ENCODE measurements around the gene PKN2.

PKN2 gene

DNA sequence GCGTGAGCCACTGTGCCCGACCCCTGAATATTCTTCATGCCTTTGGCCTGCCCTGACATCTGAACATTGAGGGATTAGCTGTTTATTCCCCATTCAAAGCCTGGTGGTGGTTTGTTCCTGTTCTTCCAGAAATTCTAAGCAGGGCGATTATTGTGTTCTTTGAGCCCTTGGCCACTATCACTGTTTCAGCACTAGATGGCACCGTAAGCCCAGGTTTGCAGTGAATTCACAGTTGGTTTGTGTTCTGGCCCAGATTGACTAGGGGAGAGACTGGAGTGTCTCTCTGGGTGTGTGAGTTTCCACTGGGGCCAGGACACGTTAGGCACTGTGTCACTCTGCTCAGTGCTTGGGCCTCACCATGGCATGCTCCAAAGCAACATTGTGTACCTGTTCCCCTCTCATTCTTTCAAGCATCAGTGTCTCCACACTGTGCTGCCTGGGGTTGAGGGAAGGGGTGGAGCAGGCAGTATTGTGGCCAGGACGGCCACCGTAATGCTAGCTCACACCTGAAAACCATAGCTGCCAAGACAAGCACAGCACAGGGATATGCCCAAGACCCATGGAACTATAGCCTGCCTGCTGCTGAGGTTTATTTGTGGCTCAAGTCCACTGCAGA, 52.7 kb downstream of the PKN2 start:
- H3K27ac Mint-ChIP-seq, result no peak overlapping the region
- no peaks in the 10 kb centered on the region for H3K27me3 Mint-ChIP-seq
- H3K4me1 Mint-ChIP-seq, result peaks cover 25% of the 10 kb centered on the region
- peaks cover 59% of the 10 kb centered on the region for H3K36me3 Mint-ChIP-seq
- no peak for ATAC-seq
- no peak overlapping the region for H3K4me3 Mint-ChIP-seq
- H3K9me3 Mint-ChIP-seq, result peaks cover 16% of the 10 kb centered on the region

DNA sequence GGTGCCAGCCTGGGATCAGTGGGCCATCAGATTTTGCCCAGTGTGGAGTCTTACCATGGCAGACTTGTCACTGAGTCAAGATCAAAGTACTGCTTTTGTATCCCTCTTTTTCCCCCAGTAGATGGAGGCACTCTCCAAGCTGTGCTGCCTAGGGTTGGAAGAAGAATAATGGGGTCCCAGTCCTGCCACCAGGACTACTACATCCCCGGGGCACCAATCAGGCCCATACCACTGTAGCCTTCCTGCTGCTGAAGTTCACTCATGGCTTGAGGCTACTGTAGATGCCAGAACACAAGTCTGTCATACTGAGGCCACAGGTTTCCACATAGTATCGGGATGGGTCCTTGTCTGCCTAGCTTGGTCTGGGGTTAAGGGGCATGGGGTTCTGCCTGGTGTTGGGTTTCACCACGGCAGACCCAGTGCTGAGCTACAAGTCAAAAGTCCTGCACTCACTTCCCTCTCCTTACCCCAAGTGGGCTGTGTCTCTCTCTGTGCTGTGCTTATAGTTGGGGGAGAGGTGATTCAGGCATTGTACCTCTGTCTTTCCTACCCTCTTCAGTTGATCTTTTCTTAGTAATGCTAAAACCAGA, 53.4 kb downstream of the PKN2 start:
- no peak overlapping the region for H3K4me3 Mint-ChIP-seq
- peaks cover 57% of the 10 kb centered on the region for H3K36me3 Mint-ChIP-seq
- no peaks in the 10 kb centered on the region for H3K27me3 Mint-ChIP-seq
- H3K9me3 Mint-ChIP-seq, result peaks cover 16% of the 10 kb centered on the region
- no peak for ATAC-seq
- peaks cover 25% of the 10 kb centered on the region for H3K4me1 Mint-ChIP-seq
- no peak overlapping the region for H3K27ac Mint-ChIP-seq

DNA sequence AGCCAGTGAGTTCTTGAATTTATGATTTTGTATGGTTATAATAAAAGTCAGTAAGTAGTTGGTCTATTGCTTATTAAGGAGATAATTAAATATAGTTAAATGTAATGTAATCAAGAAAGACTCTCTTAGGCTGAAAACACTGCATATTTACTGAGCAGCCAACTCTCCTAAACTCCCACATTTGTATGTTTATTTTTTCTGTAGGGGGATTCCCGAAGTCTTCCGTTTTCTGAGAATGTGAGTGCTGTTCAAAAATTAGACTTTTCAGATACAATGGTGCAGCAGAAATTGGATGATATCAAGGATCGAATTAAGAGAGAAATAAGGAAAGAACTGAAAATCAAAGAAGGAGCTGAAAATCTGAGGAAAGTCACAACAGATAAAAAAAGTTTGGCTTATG, 56.7 kb downstream of the PKN2 start:
- ATAC-seq, result no peak
- Mint-ChIP-seq H3K36me3 (peaks cover 55% of the 10 kb centered on the region), H3K27ac (no peak overlapping the region), H3K9me3 (peaks cover 4% of the 10 kb centered on the region), H3K4me3 (no peak overlapping the region), H3K4me1 (peaks cover 26% of the 10 kb centered on the region), H3K27me3 (no peaks in the 10 kb centered on the region)

DNA sequence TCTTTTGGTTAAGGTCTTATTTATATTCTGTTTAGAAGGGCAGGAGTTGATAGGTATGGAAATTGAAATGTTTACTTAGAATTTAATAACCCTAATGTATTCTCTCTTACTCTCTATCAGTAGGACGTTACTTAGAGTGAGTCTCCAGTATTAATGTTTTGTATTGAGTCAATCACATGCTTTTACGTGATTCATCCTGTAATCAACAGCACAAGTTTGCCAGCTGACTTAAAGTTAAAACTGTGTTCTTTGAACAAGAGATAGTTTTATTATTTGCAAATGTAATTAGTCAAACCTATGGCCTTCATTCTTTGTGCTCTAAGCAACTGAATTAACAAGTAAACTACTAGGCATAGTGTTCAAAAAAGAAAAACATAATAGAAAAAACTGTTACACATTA, 57.3 kb downstream of the PKN2 start:
- ATAC-seq, result no peak
- Mint-ChIP-seq H3K9me3 (no peaks in the 10 kb centered on the region), H3K27me3 (no peaks in the 10 kb centered on the region), H3K27ac (no peak overlapping the region), H3K4me1 (peaks cover 28% of the 10 kb centered on the region), H3K36me3 (peaks cover 56% of the 10 kb centered on the region), H3K4me3 (no peak overlapping the region)

DNA sequence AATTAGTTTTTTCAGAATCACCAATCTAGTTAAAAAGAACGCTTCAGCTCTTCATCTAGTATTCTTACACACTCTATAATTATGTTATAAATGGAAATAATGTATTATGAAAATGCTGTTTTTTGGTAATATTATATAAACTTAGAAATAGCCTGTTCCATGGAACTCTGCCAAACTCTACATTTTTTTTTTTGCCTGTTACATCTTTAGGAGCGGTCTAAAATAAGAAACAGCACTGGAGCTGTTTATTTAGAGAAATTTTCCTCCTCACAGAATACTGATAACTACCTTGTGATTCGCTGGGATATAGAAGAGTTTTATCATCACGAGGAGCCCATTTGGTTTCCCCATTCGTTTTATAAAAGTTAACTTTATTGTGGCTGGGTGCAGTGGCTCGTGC, 58.5 kb downstream of the PKN2 start:
- Mint-ChIP-seq H3K27ac (no peak overlapping the region), H3K4me3 (no peak overlapping the region), H3K36me3 (peaks cover 60% of the 10 kb centered on the region), H3K27me3 (no peaks in the 10 kb centered on the region), H3K4me1 (peaks cover 25% of the 10 kb centered on the region), H3K9me3 (no peaks in the 10 kb centered on the region)
- ATAC-seq, result no peak

DNA sequence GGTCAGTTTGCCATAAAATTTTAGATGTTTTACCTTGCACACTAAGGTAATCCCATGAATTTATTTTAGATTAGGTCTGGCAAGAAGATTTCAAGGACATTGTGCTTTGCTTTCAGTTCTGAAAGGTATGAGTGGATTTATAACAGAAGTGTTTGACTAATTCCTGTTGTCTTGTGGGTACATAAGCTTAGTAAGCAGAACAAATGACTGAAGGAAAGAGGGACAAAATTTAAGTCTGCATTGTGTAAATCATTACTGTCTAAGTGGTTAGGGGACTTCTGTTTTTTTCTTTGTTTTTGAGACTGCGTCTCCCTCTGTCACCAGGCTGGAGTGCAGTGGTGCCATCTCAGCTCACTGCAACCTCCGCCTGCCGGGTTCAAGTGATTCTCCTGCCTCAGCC, 60.1 kb downstream of the PKN2 start:
- Mint-ChIP-seq H3K27me3 (no peaks in the 10 kb centered on the region), H3K4me3 (no peak overlapping the region), H3K27ac (no peak overlapping the region), H3K9me3 (no peaks in the 10 kb centered on the region), H3K4me1 (peaks cover 14% of the 10 kb centered on the region), H3K36me3 (peaks cover 50% of the 10 kb centered on the region)
- no peak for ATAC-seq

DNA sequence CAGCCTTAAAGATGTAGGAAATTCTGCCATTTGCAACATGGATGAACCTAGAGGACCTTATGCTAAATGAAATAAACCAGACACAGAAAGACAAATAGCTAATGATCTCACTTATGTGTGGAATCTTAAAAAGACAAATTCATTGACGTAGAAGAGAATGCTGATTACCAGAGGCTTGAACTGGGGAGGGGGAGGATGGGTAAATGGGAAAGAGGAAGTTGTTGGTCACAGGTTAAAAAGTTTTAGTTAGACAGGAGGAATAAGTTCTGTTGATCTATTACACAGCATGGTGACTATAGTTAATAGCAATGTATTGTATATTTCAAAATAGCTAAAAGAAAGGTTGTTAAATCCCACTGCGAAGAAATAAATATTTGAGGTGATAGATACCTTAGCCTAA, 62.8 kb downstream of the PKN2 start:
- H3K36me3 Mint-ChIP-seq, result peaks cover 47% of the 10 kb centered on the region
- H3K4me1 Mint-ChIP-seq, result peaks cover 8% of the 10 kb centered on the region
- ATAC-seq, result no peak
- H3K9me3 Mint-ChIP-seq, result no peaks in the 10 kb centered on the region
- H3K27me3 Mint-ChIP-seq, result no peaks in the 10 kb centered on the region
- no peak overlapping the region for H3K4me3 Mint-ChIP-seq
- H3K27ac Mint-ChIP-seq, result no peak overlapping the region

DNA sequence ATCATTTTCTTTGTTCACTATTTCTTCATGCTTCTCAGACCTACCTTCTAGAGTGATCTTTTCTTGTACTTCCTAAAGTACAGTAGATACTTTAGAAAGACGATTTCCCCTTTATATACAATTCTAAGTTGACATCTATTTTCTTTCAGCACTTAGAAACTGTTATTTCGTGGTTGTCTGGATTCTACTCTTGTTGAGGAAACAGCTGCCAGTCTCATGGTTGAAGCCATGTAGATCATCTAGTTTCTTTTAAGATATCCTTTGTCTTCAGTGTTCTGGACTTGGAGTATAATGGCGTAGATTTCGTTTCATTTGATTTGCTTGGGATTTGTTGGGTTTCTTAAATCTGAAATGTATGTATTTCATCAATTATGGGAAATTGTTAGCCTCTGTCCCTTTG, 67.6 kb downstream of the PKN2 start:
- H3K36me3 Mint-ChIP-seq, result peaks cover 24% of the 10 kb centered on the region
- no peak overlapping the region for H3K27ac Mint-ChIP-seq
- no peaks in the 10 kb centered on the region for H3K9me3 Mint-ChIP-seq
- no peak for ATAC-seq
- H3K4me3 Mint-ChIP-seq, result no peak overlapping the region
- H3K4me1 Mint-ChIP-seq, result no peaks in the 10 kb centered on the region
- H3K27me3 Mint-ChIP-seq, result no peaks in the 10 kb centered on the region

DNA sequence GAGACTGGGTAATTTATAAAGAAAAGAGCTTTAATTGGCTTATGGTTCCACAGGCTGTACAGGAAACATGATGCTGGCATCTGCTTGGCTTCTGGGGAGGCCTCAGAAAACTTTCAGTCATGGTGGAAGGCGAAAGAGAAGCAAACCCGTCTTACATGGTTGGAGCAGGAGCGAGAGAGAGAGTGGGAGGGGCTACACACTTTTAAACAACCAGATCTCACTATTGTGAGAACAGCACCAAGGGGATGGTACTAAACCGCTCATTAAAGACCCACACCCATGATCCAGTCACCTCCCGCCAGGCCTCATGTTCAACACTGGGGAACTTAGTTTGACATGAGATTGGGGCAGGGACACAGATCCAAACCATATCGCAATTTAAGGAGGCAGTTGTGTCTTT, 69.4 kb downstream of the PKN2 start:
- Mint-ChIP-seq H3K36me3 (peaks cover 24% of the 10 kb centered on the region), H3K4me1 (no peaks in the 10 kb centered on the region), H3K27ac (no peak overlapping the region), H3K9me3 (no peaks in the 10 kb centered on the region), H3K4me3 (no peak overlapping the region), H3K27me3 (no peaks in the 10 kb centered on the region)
- ATAC-seq, result no peak

DNA sequence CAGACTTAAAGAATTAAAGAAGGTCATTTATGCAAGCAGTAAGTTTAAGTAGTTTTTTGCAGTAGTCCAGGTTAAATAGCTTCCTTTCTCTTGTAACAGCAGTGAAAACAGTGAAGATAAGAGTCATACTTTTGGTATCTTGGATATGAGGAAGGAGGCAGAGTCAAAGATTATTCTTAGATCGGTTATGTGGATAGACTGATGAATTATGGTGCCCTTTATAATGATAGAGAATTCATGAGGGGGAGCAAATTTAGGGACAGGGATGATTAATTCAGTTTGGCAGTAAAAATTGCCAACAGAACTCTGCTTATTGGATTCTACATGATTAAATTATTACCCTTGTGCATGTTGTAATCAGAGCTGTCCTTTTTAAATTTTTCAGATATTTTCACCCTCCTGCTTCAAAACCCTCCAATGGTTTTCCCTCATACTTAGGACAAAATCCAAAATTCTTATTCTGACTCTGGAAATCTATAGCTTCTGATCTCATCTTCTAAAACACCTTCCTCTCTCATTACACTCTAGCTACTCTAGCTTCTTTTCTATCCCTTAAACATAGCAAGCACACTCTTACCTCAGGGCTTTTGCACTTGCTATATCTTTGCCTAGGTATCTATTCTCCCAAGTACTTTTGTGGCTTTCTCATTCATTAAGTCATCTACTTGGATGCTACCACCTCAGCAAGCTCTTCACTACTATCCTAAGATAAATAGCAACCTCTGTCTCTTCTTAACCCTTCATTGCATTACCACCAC, 79.8 kb downstream of the PKN2 start:
- ATAC-seq, result no peak
- H3K4me3 Mint-ChIP-seq, result no peak overlapping the region
- no peaks in the 10 kb centered on the region for H3K4me1 Mint-ChIP-seq
- H3K27ac Mint-ChIP-seq, result no peak overlapping the region
- H3K9me3 Mint-ChIP-seq, result no peaks in the 10 kb centered on the region
- no peaks in the 10 kb centered on the region for H3K27me3 Mint-ChIP-seq
- H3K36me3 Mint-ChIP-seq, result peaks cover 42% of the 10 kb centered on the region

DNA sequence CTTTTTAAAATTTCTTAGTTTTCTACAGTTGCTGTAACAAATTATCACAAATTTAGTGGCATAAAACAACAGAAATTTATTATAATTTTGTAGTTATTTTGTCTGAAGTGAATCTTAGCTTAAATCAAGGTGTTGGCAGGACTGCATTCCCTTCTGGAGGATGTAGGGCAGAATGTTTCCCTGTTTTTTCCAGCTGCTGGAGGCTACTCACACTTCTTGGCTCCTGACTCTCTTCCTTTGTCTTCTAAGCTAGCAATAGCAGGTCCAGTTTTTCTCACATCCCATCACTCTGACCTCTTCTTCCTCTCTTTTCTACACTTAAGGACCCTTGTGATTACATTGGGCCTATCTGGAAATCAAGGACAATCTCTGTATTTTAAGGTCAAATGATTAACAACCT, 84.1 kb downstream of the PKN2 start:
- Mint-ChIP-seq H3K4me3 (no peak overlapping the region), H3K27ac (no peak overlapping the region), H3K4me1 (no peaks in the 10 kb centered on the region), H3K9me3 (no peaks in the 10 kb centered on the region), H3K27me3 (no peaks in the 10 kb centered on the region), H3K36me3 (peaks cover 46% of the 10 kb centered on the region)
- no peak for ATAC-seq

DNA sequence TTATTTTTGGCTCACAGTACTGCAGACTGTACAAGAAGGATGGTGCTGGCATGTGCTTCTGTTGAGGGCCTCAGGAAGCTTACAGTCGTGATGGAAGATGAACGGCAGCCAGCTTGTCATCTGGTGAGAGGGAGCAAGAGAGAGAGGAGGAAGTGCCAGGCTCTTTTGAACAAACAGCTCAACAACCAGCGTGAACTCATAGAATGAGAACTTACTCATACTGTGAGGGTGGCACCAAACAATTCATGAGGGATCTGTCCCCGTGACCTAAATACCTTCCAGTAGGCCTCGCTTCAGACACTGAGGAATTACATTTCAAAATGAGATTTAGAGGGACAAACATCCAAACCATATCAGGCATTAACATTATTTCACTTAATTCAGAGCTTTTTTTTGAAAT, 84.7 kb downstream of the PKN2 start:
- Mint-ChIP-seq H3K27me3 (no peaks in the 10 kb centered on the region), H3K4me1 (no peaks in the 10 kb centered on the region), H3K36me3 (peaks cover 51% of the 10 kb centered on the region), H3K27ac (no peak overlapping the region), H3K4me3 (no peak overlapping the region), H3K9me3 (no peaks in the 10 kb centered on the region)
- no peak for ATAC-seq

DNA sequence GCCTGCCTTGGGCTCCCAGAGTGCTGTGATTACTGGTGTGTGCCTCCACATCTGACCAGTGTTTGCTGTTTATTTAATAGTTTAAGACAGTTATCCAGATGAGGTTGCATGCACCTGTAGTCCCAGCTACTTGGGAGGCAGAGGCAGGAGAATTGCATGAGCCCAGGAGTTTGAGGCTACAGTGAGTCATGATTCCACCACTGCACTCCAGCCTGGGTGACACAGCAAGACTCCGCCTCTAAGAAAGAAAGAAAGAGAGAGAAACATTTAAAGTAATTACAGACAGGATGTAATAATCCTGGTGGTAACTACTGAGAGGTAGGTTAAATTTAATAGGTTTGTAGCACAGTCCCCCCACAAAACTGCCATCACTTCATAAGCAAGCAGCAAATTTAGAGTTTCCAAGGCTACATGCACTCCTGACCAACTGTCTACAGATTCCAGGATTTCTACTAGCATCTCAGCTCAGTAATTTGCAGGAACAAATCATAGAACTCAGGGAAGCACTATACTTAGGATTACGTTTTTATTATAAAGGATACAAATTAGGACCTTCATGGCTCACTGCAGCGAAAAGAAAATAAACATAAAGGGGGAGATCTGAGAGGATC, 89.6 kb downstream of the PKN2 start:
- Mint-ChIP-seq H3K4me1 (no peaks in the 10 kb centered on the region), H3K4me3 (no peak overlapping the region), H3K36me3 (peaks cover 72% of the 10 kb centered on the region), H3K27me3 (no peaks in the 10 kb centered on the region), H3K9me3 (no peaks in the 10 kb centered on the region), H3K27ac (no peak overlapping the region)
- no peak for ATAC-seq

DNA sequence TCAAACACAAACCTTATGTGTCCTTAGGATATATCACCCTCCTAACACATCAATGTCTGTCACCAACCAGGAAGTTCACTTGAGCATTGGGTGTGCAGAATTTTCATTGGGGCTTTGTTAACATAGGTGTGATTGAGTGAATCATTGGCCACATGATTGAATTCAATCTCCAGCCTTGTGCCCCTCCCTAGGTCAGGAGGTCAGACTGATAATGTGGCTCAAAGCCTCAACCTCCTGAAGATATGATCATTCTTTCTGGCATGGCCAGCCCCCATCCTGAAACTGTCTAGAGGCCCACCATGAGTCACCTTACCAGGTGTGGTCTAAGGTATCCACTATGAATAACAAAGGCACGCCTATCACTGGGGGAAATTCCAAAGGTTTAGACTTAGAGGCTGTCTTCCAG, 90.1 kb downstream of the PKN2 start:
- Mint-ChIP-seq H3K4me1 (no peaks in the 10 kb centered on the region), H3K4me3 (no peak overlapping the region), H3K36me3 (peaks cover 72% of the 10 kb centered on the region), H3K27ac (no peak overlapping the region), H3K9me3 (no peaks in the 10 kb centered on the region), H3K27me3 (no peaks in the 10 kb centered on the region)
- ATAC-seq, result no peak

DNA sequence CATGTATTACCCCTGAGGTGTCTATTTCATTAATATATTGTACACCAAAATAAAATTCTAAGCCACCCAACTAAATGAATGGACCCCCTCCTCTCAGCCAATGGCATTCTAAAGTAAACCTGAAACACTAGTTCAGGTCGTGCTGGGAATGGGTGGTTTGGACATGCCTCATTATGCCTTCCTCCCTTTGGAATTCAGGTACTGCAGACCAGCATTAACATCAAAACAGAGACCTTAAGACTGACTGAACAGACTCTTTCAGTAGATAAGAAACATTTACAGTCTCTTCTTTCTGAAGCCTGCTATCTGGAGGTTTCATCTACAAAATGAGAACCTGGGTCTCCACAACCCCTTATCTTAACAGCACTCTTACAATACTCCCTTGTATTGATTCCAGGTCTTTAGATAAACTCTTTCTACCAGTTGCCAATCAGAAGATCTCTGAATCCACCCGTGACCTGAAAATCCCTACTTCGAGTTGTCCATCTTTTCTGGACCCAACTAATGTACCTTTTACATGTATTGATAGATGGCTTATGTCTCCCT, 93.6 kb downstream of the PKN2 start:
- H3K27me3 Mint-ChIP-seq, result no peaks in the 10 kb centered on the region
- no peak for ATAC-seq
- peaks cover 74% of the 10 kb centered on the region for H3K36me3 Mint-ChIP-seq

More for the DNA sequence above, 93.6 kb downstream of the PKN2 start:
- H3K27ac Mint-ChIP-seq, result no peak overlapping the region
- no peaks in the 10 kb centered on the region for H3K9me3 Mint-ChIP-seq
- H3K4me1 Mint-ChIP-seq, result peaks cover 8% of the 10 kb centered on the region
- no peak overlapping the region for H3K4me3 Mint-ChIP-seq
